HG03103 (cell line): ENCODE measurements around the gene NAA38.
"Not testable (repeated sequence)": the region's sequence is repeated elsewhere in the genome, so short reads cannot be mapped to it uniquely, and the experiment has no call there.

Experiments
- ATAC-seq: cut with Tn5 transposase; IDR thresholded peaks from one replicate; pipeline ENCODE4 v1.9.1; 2021; ENCODE audit warnings: low read depth; ENCODE audit not compliant: unreplicated experiment

The NAA38 gene

GRCh38 chr17:7831233-7831632, 26.1 kb downstream of the NAA38 start:
- ATAC-seq = no peak

- ATAC-seq = no peak
These were observed 26.7 kb downstream of the NAA38 start for GRCh38 chr17:7830616-7831015.

- ATAC-seq = no peak
These were observed 32.0 kb downstream of the NAA38 start for GRCh38 chr17:7825206-7825990.

- ATAC-seq = no peak
These were observed 33.1 kb downstream of the NAA38 start for GRCh38 chr17:7824021-7824924.

- ATAC-seq = no peak
These were observed 33.8 kb downstream of the NAA38 start for GRCh38 chr17:7823581-7824001.

GRCh38 chr17:7822126-7822525, 35.2 kb downstream of the NAA38 start:
- ATAC-seq = no peak

- no peak for ATAC-seq
These were observed 37.1 kb downstream of the NAA38 start for GRCh38 chr17:7820231-7820630.

- no peak for ATAC-seq
These were observed 38.4 kb downstream of the NAA38 start for GRCh38 chr17:7818746-7819645.

- no peak for ATAC-seq
These were observed 39.3 kb downstream of the NAA38 start for GRCh38 chr17:7818026-7818425.

GRCh38 chr17:7817643-7817964, 39.8 kb downstream of the NAA38 start:
- ATAC-seq = no peak

GRCh38 chr17:7816926-7817642, 40.3 kb downstream of the NAA38 start:
- no peak for ATAC-seq

GRCh38 chr17:7814969-7815368, 42.4 kb downstream of the NAA38 start:
- no peak for ATAC-seq

- ATAC-seq = no peak
These were observed 46.1 kb downstream of the NAA38 start for GRCh38 chr17:7811251-7811650.

- ATAC-seq = not testable (repeated sequence)
These were observed 47.5 kb downstream of the NAA38 start for GRCh38 chr17:7809791-7810343.

- ATAC-seq = no peak
These were observed 48.1 kb downstream of the NAA38 start for GRCh38 chr17:7809086-7809790.

- ATAC-seq = no peak
These were observed 50.2 kb downstream of the NAA38 start for GRCh38 chr17:7807206-7807605.
